HepG2 (cell line): ENCODE results near the gene PDE3B. TPM values are rescaled to one million over a fixed set of nuclear protein-coding genes. Genes with fewer than 3 reads are reported as not detected.
"Not testable (repeated sequence)": the region's sequence is repeated elsewhere in the genome, so short reads cannot be mapped to it uniquely, and the experiment has no call there.

Experiments used
- ATAC-seq: fragments of 200-7000 bp; cut with Tn5 transposase; 3 replicates; pipeline ENCODE4 v1.9.1; 2020; ENCODE audit warnings: mild to moderate bottlenecking, moderate library complexity
- BruUV-seq: library from RNA; stranded (reverse); fragments of 400-500 nt; replicated peaks from 2 replicates; lab custom pipeline; 2021; lab: Mats Ljungman, UMichigan
- CTCF ChIA-PET: fragments of 300-600 bp; formaldehyde crosslinking; extraction: SDS; loops from one replicate; lab custom pipeline; 2021; ENCODE audit warnings: low total read pairs, inconsistent platforms, low intra/inter-chr PET ratio; lab: Yijun Ruan, JAX
- POLR2A ChIA-PET: fragments of 350-600 bp; sonication (Branson Sonifier 250); formaldehyde crosslinking; loops from one replicate; lab custom pipeline; 2020; ENCODE audit warnings: antibody characterized with exemption, inconsistent platforms; lab: Yijun Ruan, JAX
- DNase-seq: peaks from one replicate; pipeline ENCODE4 v3.0.0-alpha.2; 2015; ENCODE audit warnings: low spot score
- FAIRE-seq: peaks from 3 replicates; lab custom pipeline; 2011; peaks lifted over from hg19 to GRCh38; lab: Jason Lieb, UNC
- H2AFZ ChIP-seq: one replicate; pipeline ENCODE4 v1.6.1; 2011; ENCODE audit warnings: low read length, inconsistent platforms
- H3K27ac ChIP-seq: fragments of 300-600 bp; 3 replicates; pipeline ENCODE4 v1.8.0; 2011; ENCODE audit warnings: mixed run types, mild to moderate bottlenecking, mixed read lengths, low read length, inconsistent platforms; ENCODE audit not compliant: insufficient read depth; ENCODE audit errors: extremely low read length
- H3K27me3 ChIP-seq, 2 experiments: fragments of 200-600 bp in 1 of 2; 2 replicates in 1 of 2; 3 replicates in 1 of 2; pipeline versions ENCODE4 v1.6.0 to v1.8.0; 2011; ENCODE audit warnings: low read length in 2 of 2, mild to moderate bottlenecking in 2 of 2, moderate library complexity in 2 of 2, inconsistent platforms in 1 of 2; ENCODE audit not compliant: insufficient read depth in 2 of 2, control insufficient read depth in 1 of 2
- H3K36me3 ChIP-seq, 2 experiments: fragments of 200-600 bp in 1 of 2; replicated peaks in 1 of 2; 2 replicates in 1 of 2; 3 replicates in 1 of 2; pipeline versions ENCODE4 v1.5.1 to v1.8.0; 2011; ENCODE audit warnings: low read length in 2 of 2, inconsistent platforms in 1 of 2; ENCODE audit not compliant: insufficient read depth in 2 of 2, control insufficient read depth in 1 of 2
- H3K4me1 ChIP-seq: 2 replicates; pipeline ENCODE4 v1.5.1; 2012; ENCODE audit warnings: low read length, inconsistent platforms; ENCODE audit not compliant: insufficient read depth
- H3K4me2 ChIP-seq: 2 replicates; pipeline ENCODE4 v1.6.0; 2011; ENCODE audit warnings: low read depth, low read length, inconsistent platforms
- H3K4me3 ChIP-seq, 3 experiments: fragments of 200-600 bp in 1 of 3; sonication (generic), shearing (Covaris generic) in 1 of 3; replicated peaks in 1 of 3; 2 replicates each; pipeline ENCODE4 v1.5.1; 2011 to 2016; ENCODE audit warnings: low read length in 3 of 3, inconsistent platforms in 2 of 3, low read depth in 2 of 3, mild to moderate bottlenecking in 2 of 3, control low read depth in 1 of 3, mixed read lengths in 1 of 3; ENCODE audit not compliant: insufficient read depth in 1 of 3
- H3K79me2 ChIP-seq: one replicate; pipeline ENCODE4 v1.6.1; 2011; ENCODE audit warnings: low read length, inconsistent platforms; ENCODE audit not compliant: insufficient read depth
- H3K9ac ChIP-seq: 2 replicates; pipeline ENCODE4 v1.6.0; 2011; ENCODE audit warnings: mild to moderate bottlenecking, low read depth, low read length, inconsistent platforms; ENCODE audit not compliant: insufficient read depth
- H3K9me3 ChIP-seq: 2 replicates; pipeline ENCODE4 v1.5.1; 2012; ENCODE audit warnings: mild to moderate bottlenecking, low read length
- H4K20me1 ChIP-seq: 2 replicates; pipeline ENCODE4 v1.6.0; 2011; ENCODE audit warnings: inconsistent platforms, mild to moderate bottlenecking, low read length, moderate library complexity; ENCODE audit not compliant: insufficient read depth
- DMAP1 ChIP-seq: IDR thresholded peaks from 2 replicates; pipeline ENCODE4 v1.6.1; 2016
- GABPA ChIP-seq, 2 experiments: IDR thresholded peaks; 2 replicates each; pipeline ENCODE4 v1.6.1; 2011 to 2016; ENCODE audit warnings: low read depth in 2 of 2, low read length in 1 of 2, missing biosample characterization in 1 of 2, missing genetic modification characterization in 1 of 2
- LCORL ChIP-seq, 2 experiments: fragments of 450-650 bp in 1 of 2; sonication (generic) in 1 of 2; formaldehyde crosslinking in 1 of 2; IDR thresholded peaks; 2 replicates each; pipeline versions ENCODE4 v1.5.0 to v1.6.1; 2017 to 2020; ENCODE audit warnings: antibody characterized with exemption in 1 of 2, missing genetic modification reagents in 1 of 2
- WGBS: methylation state at CpG from one replicate; pipeline ENCODE4 v1.1.6; 2017; ENCODE audit warnings: low lambda C conversion rate; 5-methylcytosine and 5-hydroxymethylcytosine counted together
- in situ Hi-C: cut with HindIII; loops from 2 replicates; pipeline ENCODE4 v1.10.0; 2017; ENCODE audit warnings: low pct_unique_long_range_greater_than_20kb; ENCODE audit not compliant: extremely low pct_ligation_motif_present
- intact Hi-C: fragments of 100-400 bp; cut with micrococcal nuclease; formaldehyde crosslinking; loops from one replicate; pipeline ENCODE4 v1.10.0; 2022; ENCODE audit not compliant: unreplicated experiment
- polyA plus RNA-seq, 8 experiments: library from polyadenylated mRNA; depleted of rRNA in 3 of 8; stranded (reverse) in 7 of 8; unstranded in 1 of 8; fragments of >200 nt; fragmentation: Illumina TruSeq in 4 of 8; extraction: Trizol in 4 of 8; gene quantifications; 2 replicates each; pipeline versions ENCODE4 v1.2.1 to v1.2.3, GENCODE V29; 2011 to 2016; ENCODE audit warnings: low read depth in 4 of 8, missing spikeins in 1 of 8, mixed read lengths in 1 of 8; ENCODE audit not compliant: insufficient read depth in 1 of 8
- total RNA-seq, 5 experiments: library from RNA; depleted of rRNA; stranded (reverse); fragments of >200 nt; fragmentation: Illumina TruSeq; extraction: Trizol; gene quantifications; 2 replicates each; pipeline ENCODE4 v1.2.3, GENCODE V29; 2016; ENCODE audit warnings: low read depth in 1 of 5

PDE3B gene
- total and polyA plus RNA-seq, 2 of the 13 experiments (the other 11 are each of a cell fraction or from before 2014, with no cell fraction given), result 14.1 to 26.5 TPM

- in situ Hi-C loops (no loop called here), intact Hi-C loops (no loop called here)
- no peaks in the 10 kb centered on the region for H3K4me1 ChIP-seq
- no peak overlapping the region for H3K9ac ChIP-seq
- H3K79me2 ChIP-seq, result peaks cover 19% of the 10 kb centered on the region
- ATAC-seq (no peak), FAIRE-seq (peak; percentile 15), DNase-seq (no peak)
- 98% methylated on average over 4 of the region's 4 CpGs for WGBS
- no peaks in the 10 kb centered on the region for H3K27me3 ChIP-seq
- no peaks in the 10 kb centered on the region for H4K20me1 ChIP-seq
- H3K4me3 ChIP-seq, result no peak overlapping the region
- no TSS peak for BruUV-seq
- H2AFZ ChIP-seq, result no peak overlapping the region
- ChIA-PET CTCF (no interaction called here), POLR2A (interaction anchor here (0.7 kb wide), 1 partner anchor 51 kb away, joined by 3 read pairs; no protein-coding TSS in a partner anchor)
- H3K9me3 ChIP-seq, result no peaks in the 10 kb centered on the region
- no peak overlapping the region for H3K27ac ChIP-seq
- H3K36me3 ChIP-seq, result no peaks in the 10 kb centered on the region
- no peak overlapping the region for H3K4me2 ChIP-seq
- TF ChIP-seq GABPA (IDR thresholded peaks at IDR 0.05; ENCODE audit: low read depth, low read length) (no peak), GABPA (CRISPR knock-in tag; IDR thresholded peaks at IDR 0.05; ENCODE audit: low read depth) (no peak), DMAP1 (CRISPR knock-in tag) (no peak), LCORL (IDR thresholded peaks at IDR 0.05) (no peak), LCORL (CRISPR knock-in tag; IDR thresholded peaks at IDR 0.05) (no peak)
Measured at GRCh38 chr11:14713496-14714244, 70.1 kb downstream of the PDE3B start.

GRCh38 chr11:14715669-14716068 is 72.1 kb downstream of the PDE3B start:
- CTCF ChIA-PET, H3K27ac ChIP-seq, H4K20me1 ChIP-seq, H3K4me1 ChIP-seq, FAIRE-seq, H3K4me3 ChIP-seq, BruUV-seq, H3K9ac ChIP-seq, H3K27me3 ChIP-seq, intact Hi-C loops, H2AFZ ChIP-seq, in situ Hi-C loops, POLR2A ChIA-PET, H3K4me2 ChIP-seq, ATAC-seq, H3K9me3 ChIP-seq, DNase-seq, H3K36me3 ChIP-seq: not testable (repeated sequence)
- WGBS, result 96% methylated on average over 7 of the region's 11 CpGs
- peaks cover 15% of the 10 kb centered on the region for H3K79me2 ChIP-seq
